GM18873 (cell line): ENCODE results near the gene PPIL4.

Source experiments
- ATAC-seq: cut with Tn5 transposase; IDR thresholded peaks from one replicate; pipeline ENCODE4 v1.9.1; 2021; ENCODE audit warnings: mild to moderate bottlenecking, moderate library complexity, moderate number of reproducible peaks; ENCODE audit not compliant: unreplicated experiment, low FRiP score

Gene PPIL4, protein sequence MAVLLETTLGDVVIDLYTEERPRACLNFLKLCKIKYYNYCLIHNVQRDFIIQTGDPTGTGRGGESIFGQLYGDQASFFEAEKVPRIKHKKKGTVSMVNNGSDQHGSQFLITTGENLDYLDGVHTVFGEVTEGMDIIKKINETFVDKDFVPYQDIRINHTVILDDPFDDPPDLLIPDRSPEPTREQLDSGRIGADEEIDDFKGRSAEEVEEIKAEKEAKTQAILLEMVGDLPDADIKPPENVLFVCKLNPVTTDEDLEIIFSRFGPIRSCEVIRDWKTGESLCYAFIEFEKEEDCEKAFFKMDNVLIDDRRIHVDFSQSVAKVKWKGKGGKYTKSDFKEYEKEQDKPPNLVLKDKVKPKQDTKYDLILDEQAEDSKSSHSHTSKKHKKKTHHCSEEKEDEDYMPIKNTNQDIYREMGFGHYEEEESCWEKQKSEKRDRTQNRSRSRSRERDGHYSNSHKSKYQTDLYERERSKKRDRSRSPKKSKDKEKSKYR

DNA sequence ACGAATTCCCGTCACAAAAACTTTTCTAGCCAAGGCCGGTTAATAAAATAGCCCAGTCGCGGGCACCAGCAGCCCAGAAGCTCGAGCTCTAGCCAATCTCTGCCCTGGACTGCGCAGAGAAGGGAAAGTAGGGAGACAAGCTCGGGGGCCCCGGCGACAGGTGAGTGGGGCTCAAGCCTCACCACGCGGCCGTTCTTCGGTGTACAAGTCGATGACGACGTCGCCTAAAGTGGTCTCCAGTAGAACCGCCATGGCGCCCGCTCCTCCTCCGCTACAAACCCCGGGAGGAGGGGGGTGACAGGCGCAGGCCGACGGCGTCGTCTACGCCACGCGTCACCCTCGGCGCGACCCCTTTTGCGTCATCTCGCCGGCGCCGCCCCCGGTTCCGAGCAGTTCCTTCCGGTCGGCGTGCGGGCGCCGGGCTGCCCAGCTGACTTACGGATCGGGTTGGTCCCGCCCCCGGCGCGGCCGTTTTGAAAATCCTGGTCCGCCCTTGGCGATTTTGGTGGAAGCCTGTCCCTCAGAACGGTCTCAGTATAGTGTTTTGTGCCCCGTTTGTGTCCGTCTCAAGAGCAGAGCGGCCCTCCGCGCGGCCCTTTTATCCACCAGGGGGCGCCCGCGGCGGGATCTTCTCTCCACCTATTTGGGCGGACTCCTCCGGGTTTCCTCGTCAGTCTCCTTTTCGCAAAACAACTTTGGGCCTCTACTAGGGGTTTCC, at the start of gene PPIL4:
Gene PPIL4 (minus strand): TSS at position 290 of the 718 bp plus-strand sequence. CDS start 38 bp downstream, at position 252.
- ATAC-seq = peak; percentile 82

DNA sequence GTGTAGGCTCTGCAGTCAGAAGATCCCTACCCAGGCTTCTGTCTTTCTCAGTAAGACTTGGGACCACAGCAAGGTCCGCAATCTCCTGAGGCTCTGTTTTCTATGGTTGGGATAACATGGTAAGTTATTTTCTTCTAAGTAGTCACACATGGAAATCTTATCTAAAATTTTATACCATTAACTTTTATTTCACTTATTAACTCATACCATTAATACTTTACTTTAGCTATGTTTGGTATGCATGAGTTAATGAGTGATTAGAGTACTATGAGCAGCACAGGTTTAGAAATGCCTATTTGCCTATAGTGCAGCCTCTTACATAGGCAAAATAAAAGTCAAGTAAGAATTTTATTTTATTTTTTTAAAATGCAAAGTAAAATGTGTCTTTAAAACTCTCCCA, 47.6 kb upstream of the PPIL4 start:
- ATAC-seq = no peak

DNA sequence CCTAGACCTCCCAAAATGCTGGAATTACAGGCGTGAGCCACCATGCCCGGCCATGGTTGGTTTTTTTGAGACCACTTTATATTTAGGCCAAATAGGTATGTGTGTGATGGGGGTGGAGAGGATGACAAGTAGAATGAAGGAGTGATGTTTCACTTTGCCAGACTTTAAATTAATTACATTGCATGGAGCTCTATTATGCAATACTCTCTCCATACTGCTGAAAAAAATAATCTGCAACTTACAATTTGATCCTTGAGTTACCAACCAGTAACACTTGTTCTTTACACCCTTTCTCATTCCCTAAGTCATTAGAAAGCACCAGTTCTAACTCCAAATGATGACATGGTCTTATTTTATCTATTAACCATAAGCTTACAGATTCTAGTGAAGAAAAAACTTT, 47.1 kb upstream of the PPIL4 start:
- ATAC-seq = no peak

DNA sequence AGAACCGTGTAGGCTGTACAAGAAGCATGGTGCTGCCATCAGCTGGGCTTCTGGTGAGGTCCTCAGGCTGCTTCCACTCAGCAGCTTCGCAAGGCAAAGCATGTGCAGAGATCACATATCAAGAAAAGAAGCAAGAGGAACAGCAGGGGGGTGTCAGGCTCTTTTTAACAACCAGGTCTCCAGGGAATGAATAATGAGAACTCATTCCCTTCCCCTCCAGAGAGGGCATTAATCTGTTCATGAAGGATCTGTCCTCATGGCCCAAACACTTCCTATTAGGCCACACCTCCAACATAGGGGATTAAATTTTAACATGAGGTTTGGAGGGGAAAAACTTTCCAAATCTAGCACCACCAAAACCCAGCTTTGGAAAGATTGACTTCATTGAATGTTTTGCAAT, 40.3 kb upstream of the PPIL4 start:
- ATAC-seq = no peak

DNA sequence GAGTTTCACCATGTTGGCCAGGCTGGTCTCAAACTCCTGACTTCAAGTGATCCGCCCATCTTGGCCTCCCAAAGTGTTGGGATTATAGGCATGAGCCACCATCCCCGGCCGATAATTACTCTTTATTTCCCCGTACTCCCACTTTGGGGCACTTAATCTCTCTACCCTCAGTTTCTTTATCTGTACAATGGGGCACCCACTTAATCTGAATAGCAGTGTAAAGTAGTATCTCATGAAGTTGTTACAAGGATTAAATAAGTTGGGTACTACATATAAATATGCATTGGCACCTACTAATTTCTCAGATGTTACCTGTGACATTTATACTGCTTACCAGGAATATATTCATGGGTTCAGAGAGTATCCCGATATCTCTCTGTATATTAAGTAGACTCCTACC, 35.5 kb upstream of the PPIL4 start:
- no peak for ATAC-seq

DNA sequence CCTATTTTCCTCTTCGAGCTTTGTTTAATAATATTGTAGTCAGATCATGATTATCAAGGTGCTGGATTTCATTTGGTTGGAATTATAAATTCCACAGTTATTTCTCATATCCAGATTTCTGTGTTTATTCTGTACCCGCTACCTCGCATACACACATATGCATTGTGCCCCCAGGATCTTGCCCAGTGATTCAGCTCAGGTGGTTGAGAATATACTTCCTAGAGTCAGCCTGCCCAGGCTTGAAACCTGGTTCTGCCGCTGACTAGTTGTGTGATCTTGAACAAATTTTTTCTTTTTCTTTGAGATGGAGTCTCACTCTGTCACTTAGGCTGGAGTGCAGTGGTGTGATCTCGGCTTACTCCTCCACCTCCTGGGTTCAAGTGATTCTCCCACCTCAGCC, 35.0 kb upstream of the PPIL4 start:
- no peak for ATAC-seq

DNA sequence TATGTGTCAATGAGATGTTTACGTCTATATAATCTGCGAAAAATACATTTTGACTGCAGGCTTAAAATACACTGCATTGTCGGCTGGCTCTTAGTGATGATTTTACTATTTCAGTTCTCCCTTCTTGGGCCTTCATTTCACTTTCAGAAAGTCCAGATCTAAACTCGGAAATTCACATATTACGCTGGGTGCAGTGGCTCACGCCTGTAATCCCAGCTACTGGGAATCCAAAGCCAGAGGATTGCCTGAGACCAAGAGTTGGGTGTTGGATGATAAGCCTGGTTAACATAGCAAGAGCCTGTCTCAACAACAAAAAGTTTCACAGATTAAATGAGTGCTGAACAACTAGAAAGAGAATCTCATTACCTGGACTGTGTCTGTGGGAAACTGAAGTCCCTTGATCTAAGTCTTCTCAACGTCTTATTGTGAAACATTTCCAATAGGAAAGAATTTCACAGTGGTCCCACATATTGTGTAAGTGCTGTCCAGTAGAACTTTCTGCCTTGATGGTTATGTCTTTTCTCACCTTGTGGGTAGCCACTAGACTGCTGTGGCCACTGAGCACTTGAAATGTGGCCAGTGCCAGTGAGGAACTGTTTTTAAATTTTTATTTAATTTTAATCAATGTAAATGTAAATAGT, 22.2 kb upstream of the PPIL4 start:
- no peak for ATAC-seq

DNA sequence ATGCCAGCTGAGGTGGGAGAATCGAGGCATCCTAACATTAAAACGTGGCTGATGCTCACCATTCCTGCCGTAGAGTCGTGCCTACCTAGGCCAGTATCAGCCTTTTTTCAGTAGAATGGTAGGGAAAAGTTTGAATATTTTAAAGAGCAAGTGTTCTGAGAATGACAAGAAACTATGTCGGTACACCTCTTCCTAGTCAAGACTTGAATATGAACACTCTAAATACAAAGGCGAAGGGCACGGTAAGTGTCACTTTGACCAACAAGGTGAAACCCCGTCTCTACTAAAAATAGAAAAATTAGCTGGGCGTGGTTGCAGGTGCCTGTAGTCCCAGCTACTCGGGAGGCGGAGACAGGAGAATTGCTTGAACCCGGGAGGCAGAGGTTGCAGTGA, 21.3 kb upstream of the PPIL4 start:
- ATAC-seq = no peak

DNA sequence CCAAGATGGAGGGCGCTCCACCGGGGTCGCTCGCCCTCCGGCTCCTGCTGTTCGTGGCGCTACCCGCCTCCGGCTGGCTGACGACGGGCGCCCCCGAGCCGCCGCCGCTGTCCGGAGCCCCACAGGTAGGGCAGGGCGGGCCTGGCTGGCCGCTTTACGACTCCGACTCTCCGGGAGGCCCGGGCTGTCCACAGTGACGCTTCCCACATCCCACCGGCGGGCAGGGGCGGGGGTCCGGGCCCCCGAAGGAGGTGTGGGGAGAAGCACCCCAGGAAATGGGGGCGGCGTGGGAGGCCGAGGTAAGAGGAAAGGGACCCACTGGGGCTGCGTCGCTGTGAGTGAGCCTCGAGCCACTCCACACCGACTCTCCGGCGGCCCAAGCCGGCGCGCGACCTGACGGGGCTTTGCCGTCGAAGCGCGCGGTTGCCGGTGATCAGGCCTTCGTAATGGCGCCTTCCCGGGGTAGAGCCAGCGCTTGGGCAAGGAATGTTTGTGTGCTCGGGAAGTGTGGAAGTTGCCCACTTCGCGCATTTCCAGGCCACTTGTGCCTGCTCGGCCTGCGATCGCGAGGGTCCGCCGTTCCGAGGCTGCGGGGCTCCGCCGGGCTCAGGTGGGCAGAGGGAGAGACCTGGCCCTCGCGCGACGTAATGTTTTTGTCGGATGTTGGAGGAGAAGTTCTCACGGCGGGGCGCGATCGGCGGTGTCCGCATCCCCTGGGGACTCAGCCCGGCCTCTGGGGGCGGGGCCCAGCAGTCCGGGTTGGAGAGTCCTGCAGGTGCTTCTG, 20.8 kb upstream of the PPIL4 start:
- no peak for ATAC-seq

DNA sequence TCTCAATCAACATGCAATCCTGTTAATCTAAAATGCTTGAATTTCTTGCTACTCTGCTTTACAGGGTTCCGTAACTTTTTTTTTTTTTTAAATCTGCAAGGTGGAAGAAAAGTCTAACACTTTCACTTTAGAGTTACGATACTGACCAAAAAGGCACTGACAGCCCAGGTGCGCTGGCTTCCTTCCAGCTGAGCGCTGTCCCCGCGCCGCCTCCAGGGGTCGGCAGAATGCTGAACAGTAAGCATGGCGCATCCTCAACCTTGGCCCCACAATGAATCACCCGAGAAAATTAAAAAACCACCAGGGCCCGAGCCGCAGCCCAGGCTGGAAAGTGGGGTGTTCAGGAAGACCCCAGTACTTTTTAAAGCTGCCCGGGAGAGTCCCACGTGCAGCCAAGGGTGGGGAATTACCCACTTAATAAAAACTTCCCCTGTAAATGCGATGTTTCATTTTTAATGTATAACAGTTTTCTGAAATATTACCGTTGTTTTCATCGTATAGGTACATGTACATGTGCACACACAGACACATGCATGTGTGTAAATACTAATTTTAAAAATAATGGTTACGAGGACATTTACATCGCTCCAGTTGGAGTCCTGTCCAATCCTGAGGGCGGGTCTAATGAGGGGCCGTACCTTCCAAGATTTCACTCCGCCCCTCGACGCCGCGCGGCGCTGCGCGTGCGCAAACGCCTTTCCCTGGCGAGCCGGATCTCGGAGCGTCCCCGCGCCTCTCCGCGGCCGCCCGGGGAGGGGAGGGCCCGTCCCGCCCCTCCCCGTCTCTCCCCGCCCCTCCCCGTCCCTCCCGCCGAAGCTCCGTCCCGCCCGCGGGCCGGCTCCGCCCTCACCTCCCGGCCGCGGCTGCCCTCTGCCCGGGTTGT, 19.9 kb upstream of the PPIL4 start, which contains the start of gene GINM1:
Gene GINM1 (plus strand): TSS at position 849 of the 883 bp plus-strand sequence. CDS start 40 bp downstream, outside the sequence.
- ATAC-seq = peak; percentile 82

DNA sequence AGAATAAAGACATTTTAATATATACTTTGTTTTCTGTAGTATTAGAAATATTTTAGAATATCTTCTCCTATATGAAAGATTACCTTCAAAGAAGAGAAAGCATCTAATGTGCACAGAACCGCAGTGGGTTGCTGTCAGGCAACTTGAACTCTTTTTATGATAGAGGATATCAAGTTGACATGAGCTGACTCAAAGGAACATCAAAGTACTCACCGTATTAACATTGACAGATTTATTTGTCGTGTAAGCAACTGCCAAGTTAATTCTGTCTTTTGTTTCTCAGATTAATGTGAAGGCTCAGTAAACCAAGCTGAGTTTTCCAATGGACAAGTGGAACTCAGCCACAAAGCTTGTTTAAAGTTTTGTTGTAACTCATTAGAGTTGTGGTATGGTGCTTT, 18.1 kb upstream of the PPIL4 start:
- ATAC-seq = no peak

DNA sequence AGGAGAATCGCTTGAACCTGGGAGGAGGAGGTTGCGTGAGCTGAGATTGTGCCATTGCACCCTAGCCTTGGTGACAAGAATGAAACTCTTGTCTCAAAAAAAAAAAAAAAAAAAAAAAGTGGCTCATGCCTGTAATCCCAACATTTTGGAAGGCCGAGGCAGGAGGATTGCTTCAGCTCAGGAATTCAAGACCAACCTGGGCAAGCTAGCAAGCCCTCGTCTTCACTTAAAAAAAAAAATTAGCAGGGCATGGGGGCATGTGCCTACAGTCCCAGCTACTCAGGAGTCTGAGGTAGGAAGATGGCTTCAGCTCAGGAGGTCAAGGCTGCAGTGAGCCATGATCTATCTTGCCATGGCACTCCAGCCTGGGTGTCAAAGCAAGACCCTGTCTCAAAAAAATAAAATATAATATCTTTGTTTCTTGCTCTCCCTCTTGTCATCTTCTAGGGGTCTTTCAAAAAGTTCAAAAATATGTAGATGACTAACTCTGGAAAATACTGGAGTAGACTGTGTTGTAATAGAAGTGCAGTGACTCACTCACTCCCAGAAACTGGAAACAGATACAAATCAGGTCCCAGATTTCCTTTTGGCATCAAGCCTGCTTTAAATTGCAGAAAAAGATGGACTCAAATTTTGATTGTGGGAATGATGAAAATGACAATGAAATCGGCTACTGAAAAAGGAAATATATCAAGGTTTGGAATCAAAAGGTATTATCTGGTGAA, 17.5 kb upstream of the PPIL4 start:
- no peak for ATAC-seq

DNA sequence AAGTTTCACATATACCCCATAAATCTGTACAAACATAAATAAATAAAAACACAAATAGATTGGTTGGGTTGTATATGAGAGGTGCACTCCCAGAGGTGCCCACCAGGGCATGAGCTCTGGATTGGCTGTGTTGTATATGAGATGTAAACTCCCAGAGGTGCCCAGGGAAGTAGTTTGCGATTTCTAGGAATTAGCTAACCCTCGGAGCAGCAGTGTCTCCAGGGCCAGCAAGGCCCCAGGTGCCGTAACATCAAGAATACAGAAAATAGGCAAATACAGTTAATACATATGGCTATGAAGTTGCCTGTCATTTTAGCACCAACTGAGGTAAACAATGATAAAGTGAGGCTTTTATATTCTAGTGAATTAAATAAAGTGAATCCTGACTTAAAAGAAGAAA, 14.9 kb upstream of the PPIL4 start:
- no peak for ATAC-seq

DNA sequence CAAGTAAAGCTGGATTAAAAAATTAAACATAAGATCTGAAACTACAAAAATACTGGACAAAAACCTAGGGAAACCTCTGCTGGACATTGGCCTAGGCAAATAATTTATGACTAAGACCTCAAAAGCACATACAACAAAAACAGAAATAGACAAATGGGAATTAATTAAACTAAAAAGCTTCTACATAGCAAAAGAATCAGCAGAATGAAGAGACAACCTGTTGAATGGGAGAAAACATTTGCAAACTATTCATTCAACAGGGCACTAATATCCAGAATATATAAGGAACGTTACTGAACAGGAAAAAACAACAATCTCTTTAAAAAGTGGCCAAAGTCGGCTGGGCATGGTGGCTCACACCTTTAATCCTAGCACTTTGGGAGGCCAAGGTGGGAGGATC, 13.5 kb upstream of the PPIL4 start:
- no peak for ATAC-seq

DNA sequence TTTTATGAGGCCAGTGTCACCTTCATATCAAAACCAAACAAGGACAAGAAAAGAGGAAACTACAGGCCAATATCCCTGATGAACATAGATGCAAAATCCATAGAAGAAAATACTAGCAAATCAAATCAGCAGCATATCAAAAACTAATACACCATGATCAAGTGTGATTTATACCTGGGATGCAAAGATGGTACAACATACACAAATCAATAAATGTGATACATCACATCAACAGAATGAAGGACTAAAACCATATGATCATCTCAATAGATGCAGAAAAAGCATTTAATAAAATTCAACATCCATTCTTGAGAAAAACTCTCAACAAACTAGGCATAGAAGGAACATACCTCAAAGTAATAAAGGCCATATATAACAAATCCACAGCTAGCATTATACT, 12.2 kb upstream of the PPIL4 start:
- ATAC-seq = no peak

DNA sequence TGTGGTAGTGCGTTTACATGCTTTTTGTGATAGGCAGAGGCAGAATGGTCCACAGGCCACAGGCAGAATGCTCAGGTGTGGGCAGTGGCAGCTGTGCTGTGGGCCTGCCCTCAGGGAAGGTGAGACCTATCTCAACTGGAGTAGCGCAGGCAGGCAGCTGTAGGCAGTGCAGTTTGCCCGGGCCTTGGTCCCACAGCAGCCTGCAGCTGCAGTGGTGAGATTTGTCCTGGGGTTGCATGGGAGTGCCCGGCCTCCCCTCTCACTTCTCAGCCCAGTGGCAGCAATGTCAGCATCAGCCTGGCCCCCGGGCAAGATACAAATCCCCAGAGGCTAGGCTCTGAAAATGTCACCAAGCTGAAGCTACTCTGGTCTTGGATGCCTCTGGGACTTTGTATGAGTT, 6.1 kb upstream of the PPIL4 start:
- no peak for ATAC-seq

DNA sequence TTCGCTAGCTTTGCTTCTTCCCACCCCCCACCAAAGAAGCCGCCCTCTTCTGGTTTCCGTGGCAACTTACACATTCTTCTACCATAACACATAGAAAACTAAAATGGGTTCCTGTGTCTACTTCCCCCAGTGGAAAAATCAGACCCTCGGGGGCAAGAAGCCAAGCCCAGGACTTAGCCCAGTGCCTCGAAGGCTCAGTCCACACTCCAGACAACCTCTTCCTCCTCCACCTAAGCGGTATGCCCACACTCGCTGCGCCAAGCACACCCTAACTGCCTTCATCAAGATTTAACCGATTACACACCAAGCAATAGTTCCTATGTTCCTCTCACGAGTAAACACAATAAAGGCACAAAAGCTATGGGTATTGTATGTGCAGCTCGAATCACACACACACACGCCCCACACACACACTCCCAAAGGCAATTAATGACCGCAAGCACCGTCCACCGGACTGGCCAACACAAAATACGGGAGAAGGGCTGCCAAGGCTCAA, 537 bp downstream of the PPIL4 start:
- no peak for ATAC-seq

DNA sequence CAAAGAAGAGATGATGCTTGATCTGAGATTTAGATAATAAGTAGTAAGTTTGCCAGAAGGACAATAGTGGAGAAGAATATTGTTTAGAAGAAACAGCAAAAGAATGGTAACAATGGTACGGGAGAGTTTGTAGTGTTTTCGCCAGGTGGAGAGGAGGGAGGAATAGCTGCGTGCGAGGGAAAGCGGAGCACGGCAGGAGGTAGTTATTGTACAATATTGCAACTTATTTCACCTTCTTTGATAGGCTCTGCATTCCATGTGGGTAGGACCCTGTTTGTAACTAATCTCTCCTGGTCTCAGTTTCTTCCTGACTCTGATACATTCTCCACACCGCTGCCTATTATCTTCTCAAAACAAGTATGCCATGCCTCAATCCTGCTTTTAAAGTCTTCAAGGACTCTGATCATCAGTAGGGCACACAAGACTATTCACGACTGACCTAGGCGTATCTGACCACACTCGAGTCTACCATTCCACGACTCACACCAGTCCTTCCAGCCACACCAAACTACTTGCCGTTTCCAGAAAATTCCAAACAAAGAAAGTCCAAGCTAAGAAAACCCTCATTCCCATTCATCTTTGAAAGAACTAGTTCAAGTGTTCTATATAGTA, 1.1 kb downstream of the PPIL4 start:
- ATAC-seq = no peak
